Activated gamma-delta T cell treated with anti-CD3 and anti-CD28 coated beads, Interleukin-2, amount 50 U/mL, for 16 hours (primary cell): ENCODE data around the gene CTSZ.
"Not testable (repeated sequence)": the region's sequence is repeated elsewhere in the genome, so short reads cannot be mapped to it uniquely, and the experiment has no call there.

Experiments used
- DNase-seq: peaks from one replicate; pipeline ENCODE4 v3.0.0-alpha.2; 2020; ENCODE audit warnings: low read depth

Gene CTSZ

GRCh38 chr20:59013031-59013951 lies 6.2 kb upstream of the CTSZ start:
- DNase-seq: no peak

- DNase-seq: not testable (repeated sequence)
Measured at GRCh38 chr20:59011874-59012157, 4.8 kb upstream of the CTSZ start.

- no peak for DNase-seq
Measured at GRCh38 chr20:59010995-59011873, 4.2 kb upstream of the CTSZ start.

- no peak for DNase-seq
Measured at GRCh38 chr20:59010321-59010994, 3.4 kb upstream of the CTSZ start.

DNA sequence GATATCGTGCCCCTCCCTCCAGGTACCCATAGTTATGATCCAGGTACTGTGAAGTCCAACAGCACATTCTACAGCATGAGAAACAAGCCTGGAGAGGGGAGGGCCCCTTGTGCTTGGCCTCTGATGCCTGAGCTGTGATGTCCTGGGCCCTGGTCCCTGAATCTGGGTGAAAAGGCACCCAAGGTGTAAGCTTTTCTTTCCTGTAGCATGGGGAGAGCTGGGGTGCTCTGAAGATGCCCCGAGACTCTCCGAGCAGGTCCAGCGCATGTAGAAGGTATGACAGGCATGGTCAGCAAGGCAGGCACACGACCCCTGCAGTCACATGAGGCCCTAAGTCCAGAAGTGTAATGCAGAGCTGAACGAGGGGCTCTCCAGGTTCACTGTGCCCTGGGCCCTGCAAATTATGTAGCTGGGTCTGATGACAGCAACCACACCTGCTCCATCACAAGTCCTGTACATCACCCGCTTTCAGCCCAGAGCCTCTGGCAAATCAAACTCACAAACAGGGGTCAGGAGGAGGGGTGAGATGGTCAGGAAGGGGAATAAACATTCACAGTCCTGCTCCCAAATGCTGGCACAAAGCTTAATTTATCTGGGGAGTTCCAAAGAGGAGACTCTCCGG lies 1.8 kb upstream of the CTSZ start:
- no peak for DNase-seq

GRCh38 chr20:59007665-59008511 lies 834 bp upstream of the CTSZ start:
- no peak for DNase-seq

- DNase-seq: no peak
Measured at GRCh38 chr20:59006167-59006863, 739 bp downstream of the CTSZ start.

DNA sequence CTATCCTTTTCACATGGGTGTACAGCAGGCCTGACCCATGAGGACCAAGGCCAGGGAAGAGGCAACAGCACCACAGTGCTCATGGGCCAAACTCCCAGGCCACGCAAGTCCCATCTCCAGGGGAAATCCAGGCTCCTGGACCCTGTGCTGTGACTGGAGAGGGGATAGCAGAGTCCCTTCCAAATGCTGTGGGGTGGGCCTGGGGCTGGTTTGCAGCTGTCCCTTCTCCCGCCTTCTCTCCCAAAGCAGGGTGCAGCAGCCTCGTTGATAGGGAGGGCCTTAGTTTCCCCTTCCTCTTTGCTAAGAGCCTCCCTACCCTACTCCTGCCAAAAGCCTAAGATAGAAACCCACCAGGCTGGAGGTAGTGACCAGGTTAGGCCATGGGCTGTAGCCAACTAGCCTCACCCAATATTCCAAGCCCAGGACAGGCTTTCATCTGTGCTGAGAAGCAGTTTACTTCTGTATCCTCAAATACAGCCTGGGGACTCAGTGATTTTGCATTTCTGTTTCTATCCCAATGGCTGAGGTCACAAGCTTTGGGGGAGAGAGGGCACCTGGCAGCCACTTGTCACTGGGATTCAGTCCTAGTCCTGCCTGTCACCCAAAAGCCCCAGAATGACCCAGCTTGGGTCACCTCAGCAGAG lies 1.4 kb downstream of the CTSZ start:
- no peak for DNase-seq

GRCh38 chr20:59004763-59005522 lies 2.1 kb downstream of the CTSZ start:
- DNase-seq: no peak

DNA sequence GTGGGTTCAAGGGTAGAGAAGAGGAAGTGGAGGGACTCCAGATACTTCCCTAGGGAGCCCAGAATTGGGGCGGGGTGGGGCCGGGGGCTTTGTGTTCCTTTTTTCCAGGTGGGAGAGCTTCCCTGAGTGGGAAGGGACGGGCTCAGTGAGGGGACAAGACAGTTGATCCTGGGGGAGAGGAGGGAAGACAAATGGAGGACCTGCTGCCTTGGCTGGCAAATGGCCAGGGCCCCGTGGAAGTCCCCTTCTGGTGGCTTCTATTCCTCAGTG lies 2.6 kb downstream of the CTSZ start:
- DNase-seq: no peak

GRCh38 chr20:59003836-59004492 lies 3.1 kb downstream of the CTSZ start:
- no peak for DNase-seq

DNA sequence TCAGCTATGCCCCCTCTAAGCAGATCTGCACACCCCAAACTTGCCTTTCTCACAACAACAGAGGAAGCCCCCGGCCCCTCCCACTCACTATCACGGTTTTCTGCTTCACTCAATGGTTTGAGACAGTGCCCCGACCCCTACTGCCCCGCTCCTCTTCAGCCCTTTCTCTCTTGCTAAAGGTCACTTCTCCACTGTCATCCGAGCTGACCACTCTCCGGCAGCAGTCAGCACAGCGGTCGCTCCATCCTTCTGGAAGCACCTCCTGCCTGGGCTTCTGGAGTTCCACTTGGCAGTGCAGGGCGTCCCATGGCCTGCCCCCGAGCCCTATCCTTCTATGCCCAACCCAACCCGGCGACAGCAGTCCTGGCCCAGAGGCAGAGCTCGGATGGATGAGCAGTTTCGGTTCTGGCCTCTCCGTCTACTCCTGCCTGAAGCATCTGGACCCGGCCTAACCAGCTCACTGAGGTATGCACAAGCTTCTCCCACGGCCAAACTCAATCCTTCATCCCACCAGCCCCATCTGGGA lies 4.1 kb downstream of the CTSZ start:
- no peak for DNase-seq

DNA sequence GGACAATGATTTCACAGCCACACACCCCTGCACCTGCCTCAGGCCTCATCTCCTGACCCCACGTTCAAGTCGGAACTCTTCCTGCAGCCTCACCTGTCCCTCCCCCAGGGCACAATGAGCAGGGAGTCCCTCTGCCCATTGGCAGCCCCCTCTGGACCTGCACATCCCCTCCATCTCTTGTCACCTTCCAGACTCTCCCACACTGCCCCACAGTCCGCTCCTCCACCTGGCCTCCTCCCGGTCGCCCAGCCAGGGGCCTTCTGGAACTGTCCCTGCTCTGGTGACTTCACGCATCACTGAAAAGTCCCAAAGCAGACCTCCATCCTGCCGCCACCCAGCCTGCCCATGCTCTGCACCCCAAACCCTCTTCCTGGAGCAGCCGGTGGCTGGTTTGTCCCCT lies 4.7 kb downstream of the CTSZ start:
- no peak for DNase-seq

DNA sequence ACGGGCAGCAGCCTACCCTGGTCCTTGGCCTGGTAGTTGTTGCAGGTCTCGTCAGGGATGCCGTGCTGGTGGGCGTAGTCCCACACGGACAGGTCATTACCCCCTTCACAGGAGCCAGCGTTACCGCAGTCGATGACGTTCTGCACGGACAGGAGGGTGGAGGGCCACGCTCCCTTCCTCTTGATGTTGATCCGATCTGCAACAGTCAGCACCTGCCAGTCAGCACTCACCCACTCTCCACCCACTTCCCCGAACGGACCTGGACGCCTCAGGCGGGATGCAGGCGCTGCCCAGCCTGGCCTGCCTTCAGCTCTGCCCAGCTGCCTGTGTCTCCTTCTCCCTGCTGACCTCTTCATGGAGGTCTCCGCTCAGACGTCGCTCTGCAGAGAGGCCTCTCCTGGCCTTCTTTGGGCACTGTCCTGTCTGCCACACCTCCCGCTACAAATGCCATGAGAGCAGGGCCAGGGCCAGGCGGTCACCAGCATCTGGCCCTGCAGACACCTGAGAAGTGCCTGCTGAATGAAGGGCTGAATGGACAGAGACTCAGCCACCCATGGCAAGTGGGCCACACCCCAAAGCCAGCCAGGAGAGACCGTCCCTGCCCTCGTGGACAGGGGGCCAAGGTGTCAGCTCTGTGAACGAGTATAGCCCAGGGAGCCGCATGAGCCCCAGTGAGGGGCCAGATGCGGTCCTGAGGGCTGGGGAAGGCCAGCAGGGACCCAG lies 5.4 kb downstream of the CTSZ start:
- no peak for DNase-seq

- no peak for DNase-seq
Measured at GRCh38 chr20:59001068-59001448, 6.0 kb downstream of the CTSZ start.

DNA sequence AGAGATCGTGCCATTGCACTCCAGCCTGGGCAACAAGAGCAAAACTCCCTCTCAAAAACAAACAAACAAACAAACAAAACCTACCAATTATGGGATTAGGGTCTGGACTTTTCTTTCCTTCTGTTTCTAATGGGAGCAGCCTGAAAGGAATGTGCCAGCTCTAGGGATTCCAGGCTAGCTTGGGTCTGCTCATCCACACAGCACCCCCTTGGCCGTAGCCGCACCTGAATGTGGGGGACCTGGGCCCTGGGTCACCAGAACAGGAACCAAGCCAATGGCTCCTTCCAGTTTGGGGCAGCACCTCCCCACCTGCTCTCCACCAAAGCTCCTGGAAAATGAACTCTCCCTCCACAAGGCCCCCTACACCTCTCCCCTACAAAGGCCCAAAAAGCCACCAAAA lies 6.7 kb downstream of the CTSZ start:
- no peak for DNase-seq

DNA sequence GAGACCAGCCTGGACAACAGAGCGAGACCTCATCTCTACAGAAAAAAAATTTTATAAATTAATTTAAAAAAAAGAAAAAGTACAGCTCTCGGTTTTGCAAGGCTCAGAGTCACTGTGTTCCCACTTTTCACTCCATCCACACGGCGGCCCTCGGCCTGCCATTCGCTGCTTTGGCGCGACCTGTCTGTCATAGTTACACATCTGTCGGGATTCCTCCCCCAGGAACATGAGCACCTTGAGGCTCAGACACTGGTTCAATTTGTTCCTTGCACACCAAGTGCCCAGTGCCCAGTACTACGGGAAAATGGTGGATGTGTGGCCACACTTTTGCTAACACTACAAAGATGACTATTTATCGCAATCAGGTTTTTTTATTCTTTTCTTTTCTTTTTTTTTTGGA lies 8.4 kb downstream of the CTSZ start:
- no peak for DNase-seq

- DNase-seq: no peak
Measured at GRCh38 chr20:58997141-58997770, 9.8 kb downstream of the CTSZ start.
